ENCODE measurements around the gene NOL12. TPM values are rescaled to one million over a fixed set of nuclear protein-coding genes. Genes with fewer than 3 reads are reported as not detected.

The NOL12 gene
- total RNA-seq, 1 donor from 2014 or later: 23.7 TPM

DNA sequence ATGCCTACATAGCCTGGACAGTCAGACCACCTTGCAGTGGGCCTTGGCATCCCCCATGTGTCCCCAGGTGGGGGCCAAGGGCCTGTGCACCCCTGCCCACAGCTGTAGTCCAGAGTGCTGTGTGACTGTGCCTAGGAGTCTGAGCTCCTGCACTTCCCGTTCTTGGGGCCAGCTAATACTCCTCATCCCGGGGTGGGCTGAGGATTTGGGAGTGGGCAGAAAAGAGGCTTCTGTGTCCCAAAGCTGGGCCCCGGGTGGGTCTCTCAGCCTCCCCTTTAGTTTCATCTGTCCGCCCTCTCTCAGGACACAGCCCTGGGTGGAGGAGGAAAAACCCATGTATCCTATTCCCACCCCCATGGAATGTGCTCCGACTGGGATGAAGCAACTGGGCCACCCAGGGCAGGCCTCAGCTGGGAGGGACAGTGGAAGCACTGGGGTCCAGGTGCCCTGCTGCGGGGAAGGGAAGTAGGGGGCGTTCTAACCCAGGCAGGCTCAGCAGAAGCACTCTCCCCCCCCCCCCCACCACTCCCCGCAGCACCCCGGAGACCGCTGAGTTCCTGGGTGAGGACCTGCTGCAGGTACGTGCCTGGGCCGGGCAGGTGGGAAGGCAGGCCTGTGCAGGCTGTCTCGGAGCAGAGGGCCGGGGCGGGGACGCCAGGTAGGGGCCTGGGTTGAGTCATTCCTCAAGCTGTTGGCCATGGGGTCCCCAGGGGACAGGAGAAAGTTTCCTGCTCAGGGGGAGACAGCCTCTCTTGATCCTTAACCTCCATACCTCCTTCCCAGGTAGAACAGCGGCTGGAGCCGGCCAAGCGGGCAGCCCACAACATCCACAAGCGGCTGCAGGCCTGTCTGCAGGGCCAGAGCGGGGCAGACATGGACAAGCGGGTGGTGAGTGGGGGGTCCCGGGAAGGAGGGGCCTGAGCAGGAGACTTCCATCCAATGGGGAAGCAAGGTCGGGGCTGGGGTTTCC, 45.3 kb upstream of the NOL12 start:
- peaks cover 28% of the 10 kb centered on the region for H3F3A ChIP-seq (ENCODE audit: low read depth)
- peaks cover 6% of the 10 kb centered on the region for H3K27me3 Mint-ChIP-seq (ENCODE audit: insufficient read depth, low read depth)
- peaks cover 8% of the 10 kb centered on the region for H3K4me1 ChIP-seq
- no peak for DNase-seq (ENCODE audit: low spot score)
- H3K4me1 Mint-ChIP-seq: peaks cover 25% of the 10 kb centered on the region
- peaks cover 8% of the 10 kb centered on the region for H4K20me1 ChIP-seq (ENCODE audit: low read depth)
- peak overlapping the region; percentile 83 for H3K4me3 Mint-ChIP-seq
- H3K36me3 ChIP-seq: no peaks in the 10 kb centered on the region
- H3K4me2 ChIP-seq: peak overlapping the region; percentile 96
- H3K27me3 ChIP-seq: no peaks in the 10 kb centered on the region
- H3K79me2 ChIP-seq (ENCODE audit: low read depth): peaks cover 6% of the 10 kb centered on the region
- no peak overlapping the region for H3K27ac ChIP-seq
- no peaks in the 10 kb centered on the region for H3K9me3 Mint-ChIP-seq
- no peak for TF ChIP-seq EZH2phosphoT487 (IDR thresholded peaks at IDR 0.05)
- TF ChIP-seq EZH2 (IDR thresholded peaks at IDR 0.05): no peak
- TF ChIP-seq, protein P1, sequence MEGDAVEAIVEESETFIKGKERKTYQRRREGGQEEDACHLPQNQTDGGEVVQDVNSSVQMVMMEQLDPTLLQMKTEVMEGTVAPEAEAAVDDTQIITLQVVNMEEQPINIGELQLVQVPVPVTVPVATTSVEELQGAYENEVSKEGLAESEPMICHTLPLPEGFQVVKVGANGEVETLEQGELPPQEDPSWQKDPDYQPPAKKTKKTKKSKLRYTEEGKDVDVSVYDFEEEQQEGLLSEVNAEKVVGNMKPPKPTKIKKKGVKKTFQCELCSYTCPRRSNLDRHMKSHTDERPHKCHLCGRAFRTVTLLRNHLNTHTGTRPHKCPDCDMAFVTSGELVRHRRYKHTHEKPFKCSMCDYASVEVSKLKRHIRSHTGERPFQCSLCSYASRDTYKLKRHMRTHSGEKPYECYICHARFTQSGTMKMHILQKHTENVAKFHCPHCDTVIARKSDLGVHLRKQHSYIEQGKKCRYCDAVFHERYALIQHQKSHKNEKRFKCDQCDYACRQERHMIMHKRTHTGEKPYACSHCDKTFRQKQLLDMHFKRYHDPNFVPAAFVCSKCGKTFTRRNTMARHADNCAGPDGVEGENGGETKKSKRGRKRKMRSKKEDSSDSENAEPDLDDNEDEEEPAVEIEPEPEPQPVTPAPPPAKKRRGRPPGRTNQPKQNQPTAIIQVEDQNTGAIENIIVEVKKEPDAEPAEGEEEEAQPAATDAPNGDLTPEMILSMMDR (IDR thresholded peaks at IDR 0.05): no peak
- H3K4me3 ChIP-seq: peak overlapping the region; percentile 85
- H3K9ac ChIP-seq: no peak overlapping the region
- no peaks in the 10 kb centered on the region for H3K9me3 ChIP-seq (ENCODE audit: low read depth)
- H2AFZ ChIP-seq (replicated peaks): no peak overlapping the region
- no peaks in the 10 kb centered on the region for H3K36me3 Mint-ChIP-seq
- peak overlapping the region; percentile 76 for H3K27ac Mint-ChIP-seq

DNA sequence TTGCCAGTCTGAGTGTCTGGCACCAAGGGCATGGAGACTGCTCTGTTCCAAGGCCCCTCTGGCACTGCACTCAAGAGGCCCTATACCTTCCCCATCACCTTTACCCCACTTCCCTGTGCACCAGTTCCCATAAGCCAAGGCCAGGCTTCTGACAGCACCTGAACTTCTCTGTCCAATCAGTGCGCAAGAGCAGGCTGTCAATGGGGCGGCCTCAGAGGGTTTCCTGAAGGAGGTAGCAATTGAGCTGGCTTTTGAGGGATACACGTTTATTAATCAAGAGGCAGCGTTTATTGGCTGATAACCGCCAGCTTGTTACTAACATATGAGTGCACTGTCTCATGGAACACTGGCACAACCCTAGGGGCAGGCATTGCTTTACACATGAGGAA, 44.6 kb upstream of the NOL12 start:
- TF ChIP-seq EZH2phosphoT487 (IDR thresholded peaks at IDR 0.05): no peak
- peaks cover 8% of the 10 kb centered on the region for H3K4me1 ChIP-seq
- Mint-ChIP-seq H3K27ac (no peak overlapping the region), H3K27me3 (ENCODE audit: insufficient read depth, low read depth) (peaks cover 6% of the 10 kb centered on the region), H3K9me3 (no peaks in the 10 kb centered on the region), H3K4me3 (no peak overlapping the region), H3K4me1 (peaks cover 22% of the 10 kb centered on the region), H3K36me3 (no peaks in the 10 kb centered on the region)
- no peak for DNase-seq (ENCODE audit: low spot score)
- H3K27ac ChIP-seq: no peak overlapping the region
- peaks cover 6% of the 10 kb centered on the region for H3K79me2 ChIP-seq (ENCODE audit: low read depth)
- no peaks in the 10 kb centered on the region for H3K36me3 ChIP-seq
- no peaks in the 10 kb centered on the region for H3K27me3 ChIP-seq
- no peak overlapping the region for H3K9ac ChIP-seq
- no peaks in the 10 kb centered on the region for H3K9me3 ChIP-seq (ENCODE audit: low read depth)
- H3K4me3 ChIP-seq: no peak overlapping the region
- H3F3A ChIP-seq (ENCODE audit: low read depth): peaks cover 28% of the 10 kb centered on the region
- no peak overlapping the region for H2AFZ ChIP-seq (replicated peaks)
- no peak overlapping the region for H3K4me2 ChIP-seq
- H4K20me1 ChIP-seq (ENCODE audit: low read depth): peaks cover 8% of the 10 kb centered on the region

DNA sequence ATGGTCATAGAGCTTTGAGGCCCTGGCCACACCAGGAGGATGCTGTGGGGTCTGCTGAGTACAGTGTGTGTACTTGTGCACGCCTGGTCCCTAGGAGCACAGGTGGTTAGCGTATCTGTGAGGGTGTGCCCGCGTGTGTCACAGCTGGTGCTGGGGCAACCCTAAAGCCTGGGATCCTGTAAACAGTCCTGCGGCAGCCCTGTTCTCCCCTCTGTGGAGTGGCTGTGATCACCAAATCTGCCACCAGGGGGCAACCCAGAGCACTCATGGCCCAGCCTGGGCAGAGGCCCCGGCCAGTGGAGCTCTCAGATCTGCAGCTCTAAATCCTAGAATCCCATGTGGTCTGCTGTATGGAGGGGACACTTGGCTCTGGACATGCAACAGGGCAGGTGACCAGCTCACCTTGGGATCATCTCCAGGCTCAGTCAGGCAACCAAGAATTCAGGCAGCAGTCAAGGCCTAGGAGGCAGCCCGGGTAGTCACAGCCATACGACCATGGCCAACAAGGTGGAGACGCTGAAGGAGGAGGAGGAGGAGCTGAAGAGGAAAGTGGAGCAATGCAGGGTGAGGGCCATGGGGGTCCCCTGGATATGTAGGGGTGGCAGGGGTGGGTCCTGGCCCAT, 42.8 kb upstream of the NOL12 start:
- no peaks in the 10 kb centered on the region for H3K9me3 Mint-ChIP-seq
- Histone ChIP-seq H3K9ac (no peak overlapping the region), H3K27ac (no peak overlapping the region)

More for the DNA sequence above, 42.8 kb upstream of the NOL12 start:
- peak overlapping the region; percentile 48 for H3K27ac Mint-ChIP-seq
- no peak overlapping the region for H3K4me3 Mint-ChIP-seq
- Histone ChIP-seq H3K9me3 (ENCODE audit: low read depth) (no peaks in the 10 kb centered on the region), H3K79me2 (ENCODE audit: low read depth) (peaks cover 6% of the 10 kb centered on the region), H3K4me1 (peaks cover 8% of the 10 kb centered on the region), H3K27me3 (no peaks in the 10 kb centered on the region), H4K20me1 (ENCODE audit: low read depth) (peaks cover 8% of the 10 kb centered on the region), H3K4me2 (no peak overlapping the region), H2AFZ (replicated peaks) (no peak overlapping the region), H3F3A (ENCODE audit: low read depth) (peaks cover 18% of the 10 kb centered on the region), H3K4me3 (no peak overlapping the region), H3K36me3 (no peaks in the 10 kb centered on the region)
- DNase-seq (ENCODE audit: low spot score): peak; percentile 86
- peaks cover 6% of the 10 kb centered on the region for H3K27me3 Mint-ChIP-seq (ENCODE audit: insufficient read depth, low read depth)
- no peak for TF ChIP-seq EZH2 (IDR thresholded peaks at IDR 0.05)
- TF ChIP-seq, protein P1 (IDR thresholded peaks at IDR 0.05): peak; percentile 87
- H3K4me1 Mint-ChIP-seq: peaks cover 12% of the 10 kb centered on the region
- no peaks in the 10 kb centered on the region for H3K36me3 Mint-ChIP-seq

Measured in neural progenitor cell (in vitro differentiated cells).